Measurements from ENCODE around the gene DDB1. TPM values are rescaled to one million over a fixed set of nuclear protein-coding genes. Genes with fewer than 3 reads are reported as not detected.

The DDB1 gene
- total and polyA plus RNA-seq, 9 of the 15 experiments (the other 6 are each of a cell fraction or from before 2014, with no cell fraction given), result 172 to 361 (median 266) TPM

DNA sequence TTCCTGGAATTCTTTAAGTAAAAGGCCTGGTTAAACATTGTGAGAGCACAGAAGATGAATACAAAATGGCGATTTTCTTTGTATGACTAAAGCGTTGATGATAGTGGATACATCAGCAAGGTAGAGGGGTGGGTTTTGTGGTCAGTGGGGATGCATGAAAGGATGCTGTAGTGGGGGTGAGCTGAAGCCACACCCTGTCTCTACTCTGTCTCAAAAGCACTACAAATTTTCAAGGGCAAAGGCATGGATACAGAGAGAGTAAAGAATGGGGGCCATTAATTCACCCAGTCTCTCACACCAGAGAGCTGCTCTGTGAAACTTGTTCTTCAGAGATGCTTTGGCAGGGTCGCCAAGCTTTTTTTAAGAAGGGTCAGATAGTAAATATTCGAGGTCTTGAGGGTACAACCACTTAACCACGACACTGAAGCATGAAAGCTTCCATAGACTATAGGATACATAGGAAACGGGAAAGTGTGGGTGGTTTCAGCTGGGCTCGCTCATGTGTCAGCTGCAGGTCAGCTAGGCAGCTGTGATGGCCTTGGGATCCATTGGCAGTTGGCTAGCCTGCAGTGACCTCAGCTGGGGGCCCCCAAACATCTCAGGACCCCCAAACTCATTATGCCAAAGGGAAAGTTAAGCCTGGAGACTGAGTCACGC lies 37.6 kb upstream of the DDB1 start:
- peaks cover 15 to 23% of the 10 kb centered on the region in 2 experiments; a peak in 4 of 5 replicates for H3K4me1 ChIP-seq (replicated peaks in 1 of 2; ENCODE audit: control insufficient read depth in 2 of 2, insufficient read depth in 2 of 2, low read length in 2 of 2)
- H4K20me1 ChIP-seq (replicated peaks; ENCODE audit: control insufficient read depth, insufficient read depth, low read length), result no peaks in the 10 kb centered on the region
- in situ Hi-C loops (cut with MboI), result no loop called here
- no peak for FAIRE-seq
- ChIA-PET POLR2A (interaction anchor here (0.6 to 4.7 kb wide), 3 partner anchors 10 to 59 kb away, joined by 3 to 37 read pairs (median 3); partner anchors contain the start of genes CYB561A3 and TMEM138), CTCF (ENCODE audit: low intra/inter-chr PET ratio) (no interaction called here)
- H3K4me3 ChIP-seq, result no peak overlapping the region
- H2AFZ ChIP-seq (ENCODE audit: low read depth, low read length), result no peak overlapping the region
- no peak overlapping the region for H3K27ac ChIP-seq (ENCODE audit: extremely low read depth, low read depth, low read length)
- peaks cover 3% of the 10 kb centered on the region; the same call in 1 of the 2 replicates for H3K9me3 ChIP-seq (replicated peaks; ENCODE audit: control insufficient read depth, insufficient read depth, low read depth, low read length)
- H3K9me1 ChIP-seq (ENCODE audit: control insufficient read depth, insufficient read depth, low read length), result no peaks in the 10 kb centered on the region
- no peak for DNase-seq (ENCODE audit: extremely low read depth in 1 of 4, low spot score in 3 of 4)
- TF ChIP-seq ARHGAP35 (IDR thresholded peaks at IDR 0.05; ENCODE audit: partially characterized antibody), result no peak
- TF ChIP-seq PCBP1 (IDR thresholded peaks at IDR 0.05; ENCODE audit: low read depth, low read length, poor library complexity, severe bottlenecking), result no peak
- TF ChIP-seq RBM34 (IDR thresholded peaks at IDR 0.05; ENCODE audit: borderline replicate concordance, insufficient read depth, low read length), result no peak
- TF ChIP-seq SUPT5H (IDR thresholded peaks at IDR 0.05), result 0 out of 2 replicates have a peak, but pooled peaks have one; percentile 15
- TF ChIP-seq RBFOX2 (IDR thresholded peaks at IDR 0.05; ENCODE audit: low read depth, low read length), result 0 out of 2 replicates have a peak, but pooled peaks have one; percentile 39
- TF ChIP-seq ZNF347 (CRISPR knock-in tag; IDR thresholded peaks at IDR 0.05; ENCODE audit: low read depth), result no peak
- TF ChIP-seq POLR2A (conservative IDR thresholded peaks at IDR 0.05), result peak; percentile 25; the same call in 1 of the 2 replicates
- no peak for TF ChIP-seq OTX1 (CRISPR knock-in tag; IDR thresholded peaks at IDR 0.05)
- TF ChIP-seq SIRT6 (IDR thresholded peaks at IDR 0.05; ENCODE audit: low read depth, low read length), result no peak
- TF ChIP-seq, protein P1, sequence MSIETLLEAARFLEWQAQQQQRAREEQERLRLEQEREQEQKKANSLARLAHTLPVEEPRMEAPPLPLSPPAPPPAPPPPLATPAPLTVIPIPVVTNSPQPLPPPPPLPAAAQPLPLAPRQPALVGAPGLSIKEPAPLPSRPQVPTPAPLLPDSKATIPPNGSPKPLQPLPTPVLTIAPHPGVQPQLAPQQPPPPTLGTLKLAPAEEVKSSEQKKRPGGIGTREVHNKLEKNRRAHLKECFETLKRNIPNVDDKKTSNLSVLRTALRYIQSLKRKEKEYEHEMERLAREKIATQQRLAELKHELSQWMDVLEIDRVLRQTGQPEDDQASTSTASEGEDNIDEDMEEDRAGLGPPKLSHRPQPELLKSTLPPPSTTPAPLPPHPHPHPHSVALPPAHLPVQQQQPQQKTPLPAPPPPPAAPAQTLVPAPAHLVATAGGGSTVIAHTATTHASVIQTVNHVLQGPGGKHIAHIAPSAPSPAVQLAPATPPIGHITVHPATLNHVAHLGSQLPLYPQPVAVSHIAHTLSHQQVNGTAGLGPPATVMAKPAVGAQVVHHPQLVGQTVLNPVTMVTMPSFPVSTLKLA (conservative IDR thresholded peaks at IDR 0.05), result no peak
- TF ChIP-seq KDM5B (IDR thresholded peaks at IDR 0.05; ENCODE audit: insufficient replicate concordance, low read depth, low read length), result no peak
- TF ChIP-seq NFIX (CRISPR knock-in tag; IDR thresholded peaks at IDR 0.05; ENCODE audit: low read depth), result no peak
- no peak for TF ChIP-seq RAD21 (CRISPR knock-in tag; conservative IDR thresholded peaks at IDR 0.05 in 1 of 2, IDR thresholded peaks at IDR 0.05 in 1 of 2)
- TF ChIP-seq POLR2AphosphoS2 (IDR thresholded peaks at IDR 0.05; ENCODE audit: low read length), result 0 out of 2 replicates have a peak, but pooled peaks have one; percentile 16
- no peak for TF ChIP-seq SIX5 (IDR thresholded peaks at IDR 0.05; ENCODE audit: borderline replicate concordance in 1 of 2, insufficient read depth in 1 of 2, low read depth in 1 of 2, low read length in 2 of 2)
- TF ChIP-seq ZNF282 (CRISPR knock-in tag; IDR thresholded peaks at IDR 0.05), result no peak
- no peak for TF ChIP-seq ZC3H8 (IDR thresholded peaks at IDR 0.05)
- TF ChIP-seq JUNB (CRISPR knock-in tag; conservative IDR thresholded peaks at IDR 0.05), result no peak
- peak; percentile 46; the same call in 1 of the 2 replicates for TF ChIP-seq POLR2G (IDR thresholded peaks at IDR 0.05; ENCODE audit: low read depth, low read length)
- H3K36me3 ChIP-seq (ENCODE audit: control insufficient read depth, insufficient read depth, low read length), result peaks cover 68% of the 10 kb centered on the region
- intact Hi-C loops (cut with micrococcal nuclease), result no loop called here
- no TSS peak for BruUV-seq (replicated peaks)
- ATAC-seq, result peak; percentile 21
- H3K4me2 ChIP-seq (ENCODE audit: insufficient read depth, low read length), result no peak overlapping the region
- peaks cover 11% of the 10 kb centered on the region for H3K79me2 ChIP-seq (ENCODE audit: control insufficient read depth, insufficient read depth, low read length)
- no peak overlapping the region for H3K9ac ChIP-seq (ENCODE audit: insufficient read depth in 1 of 2, low read depth in 2 of 2, low read length in 2 of 2)
- no peaks in the 10 kb centered on the region for H3K27me3 ChIP-seq (ENCODE audit: control insufficient read depth in 2 of 2, insufficient read depth in 2 of 2, low read length in 2 of 2)
- 78% methylated on average over 8 of the region's 8 CpGs for WGBS (ENCODE audit: insufficient coverage, low coverage, missing lambda C conversion rate)
